ENCODE data around the gene PDE9A.

GRCh38 chr21:42780617-42781016 is 127.2 kb downstream of the PDE9A start:
- TF ChIP-seq, protein P1, sequence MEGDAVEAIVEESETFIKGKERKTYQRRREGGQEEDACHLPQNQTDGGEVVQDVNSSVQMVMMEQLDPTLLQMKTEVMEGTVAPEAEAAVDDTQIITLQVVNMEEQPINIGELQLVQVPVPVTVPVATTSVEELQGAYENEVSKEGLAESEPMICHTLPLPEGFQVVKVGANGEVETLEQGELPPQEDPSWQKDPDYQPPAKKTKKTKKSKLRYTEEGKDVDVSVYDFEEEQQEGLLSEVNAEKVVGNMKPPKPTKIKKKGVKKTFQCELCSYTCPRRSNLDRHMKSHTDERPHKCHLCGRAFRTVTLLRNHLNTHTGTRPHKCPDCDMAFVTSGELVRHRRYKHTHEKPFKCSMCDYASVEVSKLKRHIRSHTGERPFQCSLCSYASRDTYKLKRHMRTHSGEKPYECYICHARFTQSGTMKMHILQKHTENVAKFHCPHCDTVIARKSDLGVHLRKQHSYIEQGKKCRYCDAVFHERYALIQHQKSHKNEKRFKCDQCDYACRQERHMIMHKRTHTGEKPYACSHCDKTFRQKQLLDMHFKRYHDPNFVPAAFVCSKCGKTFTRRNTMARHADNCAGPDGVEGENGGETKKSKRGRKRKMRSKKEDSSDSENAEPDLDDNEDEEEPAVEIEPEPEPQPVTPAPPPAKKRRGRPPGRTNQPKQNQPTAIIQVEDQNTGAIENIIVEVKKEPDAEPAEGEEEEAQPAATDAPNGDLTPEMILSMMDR (IDR thresholded peaks at IDR 0.05; ENCODE audit: extremely low read depth in 1 of 2, insufficient read depth in 1 of 2, low read depth in 1 of 2, low read length in 2 of 2) = no peak
- no peak for TF ChIP-seq POLR2AphosphoS5 (IDR thresholded peaks at IDR 0.05; ENCODE audit: insufficient read depth, low read depth, low read length)
- no peak for TF ChIP-seq EZH2 (IDR thresholded peaks at IDR 0.05; ENCODE audit: borderline replicate concordance, low read depth, low read length, severe bottlenecking)
- TF ChIP-seq, protein P2, sequence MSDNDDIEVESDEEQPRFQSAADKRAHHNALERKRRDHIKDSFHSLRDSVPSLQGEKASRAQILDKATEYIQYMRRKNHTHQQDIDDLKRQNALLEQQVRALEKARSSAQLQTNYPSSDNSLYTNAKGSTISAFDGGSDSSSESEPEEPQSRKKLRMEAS (IDR thresholded peaks at IDR 0.05; ENCODE audit: insufficient read depth, insufficient read length) = no peak
- TF ChIP-seq POLR2A (IDR thresholded peaks at IDR 0.05; ENCODE audit: low read depth, low read length) = no peak
